Stimulated activated CD4-positive, alpha-beta T cell treated with anti-CD3 and anti-CD28 coated beads, TNF-alpha, amount 100 ng/mL, for 24 hours (primary cell): Measurements from ENCODE around the gene TRAF3IP1.

Experiments
- DNase-seq, 3 experiments: peaks; one replicate each; pipeline ENCODE4 v3.0.0-alpha.2; 2020; ENCODE audit warnings: low read depth in 3 of 3

TRAF3IP1 gene

GRCh38 chr2:238287737-238288649 is 32.3 kb upstream of the TRAF3IP1 start, which contains the start of gene PER2:
Gene PER2 (minus strand): TSS chr2:238288610. CDS start chr2:238277936, 10,674 bp downstream.
- DNase-seq, result peak in 2 of 3 experiments; percentile 21 to 37

- DNase-seq, result peak; percentile 92 to 96 (median 94)
Observed at GRCh38 chr2:238288650-238289573, 31.4 kb upstream of the TRAF3IP1 start.

- DNase-seq, result no peak
Observed at GRCh38 chr2:238289574-238289973, 30.7 kb upstream of the TRAF3IP1 start.

GRCh38 chr2:238290091-238290509 is 30.2 kb upstream of the TRAF3IP1 start:
- peak in 1 of 3 experiments; percentile 9 for DNase-seq

- DNase-seq, result no peak
Observed at GRCh38 chr2:238290715-238291549, 29.4 kb upstream of the TRAF3IP1 start.

GRCh38 chr2:238291550-238292281 is 28.6 kb upstream of the TRAF3IP1 start:
- no peak for DNase-seq

GRCh38 chr2:238294046-238294392 is 26.3 kb upstream of the TRAF3IP1 start:
- no peak for DNase-seq

- no peak for DNase-seq
Observed at GRCh38 chr2:238294393-238295143, 25.8 kb upstream of the TRAF3IP1 start.

- no peak for DNase-seq
Observed at GRCh38 chr2:238295144-238296112, 24.9 kb upstream of the TRAF3IP1 start.

GRCh38 chr2:238296638-238297457 is 23.5 kb upstream of the TRAF3IP1 start:
- no peak for DNase-seq

- no peak for DNase-seq
Observed at GRCh38 chr2:238299803-238300202, 20.5 kb upstream of the TRAF3IP1 start.

GRCh38 chr2:238302087-238302486 is 18.2 kb upstream of the TRAF3IP1 start:
- DNase-seq, result no peak

- DNase-seq, result no peak
Observed at GRCh38 chr2:238302751-238303150, 17.6 kb upstream of the TRAF3IP1 start.

GRCh38 chr2:238304116-238304515 is 16.2 kb upstream of the TRAF3IP1 start:
- no peak for DNase-seq

GRCh38 chr2:238305092-238305862 is 15.0 kb upstream of the TRAF3IP1 start:
- DNase-seq, result no peak

GRCh38 chr2:238305965-238306671 is 14.2 kb upstream of the TRAF3IP1 start:
- no peak for DNase-seq

- no peak for DNase-seq
Observed at GRCh38 chr2:238306672-238306998, 13.7 kb upstream of the TRAF3IP1 start.
